Measurements from ENCODE around the gene VAC14.
"Not testable (repeated sequence)": the region's sequence is repeated elsewhere in the genome, so short reads cannot be mapped to it uniquely, and the experiment has no call there.

The VAC14 gene

DNA sequence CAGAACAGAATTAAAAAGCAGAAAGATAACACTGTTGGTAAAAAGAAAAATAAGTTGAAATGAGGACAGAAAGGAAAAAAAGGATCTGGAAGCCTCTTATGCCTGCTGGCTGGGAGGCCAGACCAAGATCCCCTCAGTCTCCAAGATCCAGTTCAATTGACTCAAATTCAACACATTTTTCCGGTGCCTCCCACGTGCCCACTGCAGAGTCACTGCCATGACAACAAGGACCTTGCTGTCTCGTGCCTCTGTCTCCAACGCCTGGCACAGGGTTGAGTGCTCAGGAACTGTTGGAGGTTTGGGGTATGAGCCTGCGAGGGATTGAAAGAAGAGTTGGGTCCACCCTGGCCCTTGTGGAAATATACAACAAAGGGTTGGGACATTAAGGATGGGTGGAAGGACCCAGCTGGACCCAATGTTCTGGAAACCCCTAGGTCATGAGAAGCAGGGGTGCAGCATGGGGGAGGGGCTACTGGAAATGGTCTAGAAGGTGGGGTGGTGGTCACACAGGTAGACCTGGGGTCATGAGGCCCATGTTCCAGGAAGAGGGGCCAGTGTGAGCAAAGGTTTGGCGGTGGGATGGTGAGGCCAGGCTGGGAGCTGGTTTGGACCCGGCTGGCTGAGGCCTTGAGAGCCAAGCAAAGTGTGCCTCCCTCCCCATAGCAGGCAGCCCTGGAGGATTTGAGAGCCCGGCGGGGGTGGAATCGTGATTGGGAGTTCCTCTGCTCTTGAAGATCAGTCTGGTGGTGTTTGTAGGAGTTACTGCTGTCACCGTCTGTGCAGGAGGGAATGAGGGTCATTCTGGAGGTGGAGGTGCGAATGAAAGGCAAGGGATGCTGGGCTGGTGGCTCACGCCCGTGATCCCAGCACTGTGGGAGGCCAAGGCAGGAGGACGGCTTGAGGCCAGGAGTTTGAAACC is 153.3 kb downstream of the VAC14 start:
- H3K36me3 ChIP-seq (ENCODE audit: insufficient read depth, low read length): no peaks in the 10 kb centered on the region
- no peaks in the 10 kb centered on the region for H3K27me3 ChIP-seq (ENCODE audit: insufficient read depth, low read length, poor library complexity, severe bottlenecking)
- H3K4me1 ChIP-seq (ENCODE audit: insufficient read depth, low read length, poor library complexity, severe bottlenecking): no peaks in the 10 kb centered on the region
- TF ChIP-seq EZH2phosphoT487 (IDR thresholded peaks at IDR 0.05; ENCODE audit: borderline replicate concordance): no peak
- TF ChIP-seq, protein P1, sequence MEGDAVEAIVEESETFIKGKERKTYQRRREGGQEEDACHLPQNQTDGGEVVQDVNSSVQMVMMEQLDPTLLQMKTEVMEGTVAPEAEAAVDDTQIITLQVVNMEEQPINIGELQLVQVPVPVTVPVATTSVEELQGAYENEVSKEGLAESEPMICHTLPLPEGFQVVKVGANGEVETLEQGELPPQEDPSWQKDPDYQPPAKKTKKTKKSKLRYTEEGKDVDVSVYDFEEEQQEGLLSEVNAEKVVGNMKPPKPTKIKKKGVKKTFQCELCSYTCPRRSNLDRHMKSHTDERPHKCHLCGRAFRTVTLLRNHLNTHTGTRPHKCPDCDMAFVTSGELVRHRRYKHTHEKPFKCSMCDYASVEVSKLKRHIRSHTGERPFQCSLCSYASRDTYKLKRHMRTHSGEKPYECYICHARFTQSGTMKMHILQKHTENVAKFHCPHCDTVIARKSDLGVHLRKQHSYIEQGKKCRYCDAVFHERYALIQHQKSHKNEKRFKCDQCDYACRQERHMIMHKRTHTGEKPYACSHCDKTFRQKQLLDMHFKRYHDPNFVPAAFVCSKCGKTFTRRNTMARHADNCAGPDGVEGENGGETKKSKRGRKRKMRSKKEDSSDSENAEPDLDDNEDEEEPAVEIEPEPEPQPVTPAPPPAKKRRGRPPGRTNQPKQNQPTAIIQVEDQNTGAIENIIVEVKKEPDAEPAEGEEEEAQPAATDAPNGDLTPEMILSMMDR (conservative IDR thresholded peaks at IDR 0.05; ENCODE audit: low read length): no peak
- H3K9ac ChIP-seq (ENCODE audit: low read depth, low read length, poor library complexity, severe bottlenecking): no peak overlapping the region
- no peak overlapping the region for H3K4me3 ChIP-seq (ENCODE audit: low read length, poor library complexity, severe bottlenecking)
- H3K9me2 ChIP-seq (replicated peaks; ENCODE audit: low read depth, low read length): no peaks in the 10 kb centered on the region
- no peak overlapping the region for H3K4me2 ChIP-seq (ENCODE audit: low read depth, low read length, poor library complexity, severe bottlenecking)
- H2AFZ ChIP-seq (ENCODE audit: low read length): no peak overlapping the region
- H4K20me1 ChIP-seq (ENCODE audit: insufficient read depth, low read length, poor library complexity, severe bottlenecking): no peaks in the 10 kb centered on the region
- H3F3A ChIP-seq (ENCODE audit: low read depth): no peaks in the 10 kb centered on the region
- no peaks in the 10 kb centered on the region for H3K79me2 ChIP-seq (ENCODE audit: insufficient read depth, low read length)
- H3K9me3 ChIP-seq (ENCODE audit: insufficient read depth, low read depth, low read length): no peaks in the 10 kb centered on the region

DNA sequence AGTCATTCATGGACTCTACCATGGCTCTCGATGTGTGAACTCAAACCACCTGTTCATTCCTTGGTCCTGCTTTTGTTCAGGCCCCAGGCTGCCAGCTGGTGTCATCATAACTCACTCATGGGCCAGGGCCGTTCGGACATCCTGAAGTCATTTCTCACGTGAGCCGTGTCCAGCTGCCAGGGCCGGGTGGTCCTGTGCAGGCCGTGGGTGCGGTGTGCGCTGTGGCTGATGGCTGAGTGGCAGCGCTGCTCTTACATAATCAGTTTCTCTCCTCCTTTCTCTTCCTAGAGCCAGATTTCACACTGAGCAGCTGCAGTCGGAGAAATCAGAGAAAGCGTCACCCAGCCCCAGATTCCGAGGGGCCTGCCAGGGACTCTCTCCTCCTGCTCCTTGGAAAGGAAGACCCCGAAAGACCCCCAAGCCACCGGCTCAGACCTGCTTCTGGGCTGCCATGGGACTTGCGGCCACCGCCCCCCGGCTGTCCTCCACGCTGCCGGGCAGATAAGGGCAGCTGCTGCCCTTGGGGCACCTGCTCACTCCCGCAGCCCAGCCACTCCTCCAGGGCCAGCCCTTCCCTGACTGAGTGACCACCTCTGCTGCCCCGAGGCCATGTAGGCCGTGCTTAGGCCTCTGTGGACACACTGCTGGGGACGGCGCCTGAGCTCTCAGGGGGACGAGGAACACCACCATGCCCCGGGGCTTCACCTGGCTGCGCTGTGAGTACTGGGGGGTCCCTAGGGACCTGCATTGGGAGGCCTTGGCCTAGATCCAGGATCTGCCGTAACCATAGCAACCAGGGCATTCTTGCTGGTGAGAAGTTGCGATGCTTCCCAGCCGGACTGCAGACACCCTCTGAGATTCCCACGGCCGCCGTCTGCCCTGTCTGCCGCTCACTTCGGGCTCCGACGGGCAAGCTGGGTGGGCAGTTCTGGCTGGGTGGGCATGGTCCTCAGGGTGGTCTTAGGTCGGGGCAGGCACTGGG is 154.4 kb downstream of the VAC14 start, which contains the start of gene IL34:
Gene IL34 (plus strand): TSS at position 300 of the 982 bp plus-strand sequence. CDS start 389 bp downstream, at position 689.
- H3K9ac ChIP-seq (ENCODE audit: low read depth, low read length, poor library complexity, severe bottlenecking): no peak within 1 kb of the TSS
- no peaks in the 10 kb centered on the region for H3K4me1 ChIP-seq (ENCODE audit: insufficient read depth, low read length, poor library complexity, severe bottlenecking)
- no peak within 1 kb of the TSS for H2AFZ ChIP-seq (ENCODE audit: low read length)
- no peak within 1 kb of the TSS for H3K4me3 ChIP-seq (ENCODE audit: low read length, poor library complexity, severe bottlenecking)
- TF ChIP-seq, protein P1 (conservative IDR thresholded peaks at IDR 0.05; ENCODE audit: low read length): no peak
- TF ChIP-seq EZH2phosphoT487 (IDR thresholded peaks at IDR 0.05; ENCODE audit: borderline replicate concordance): no peak
- H3K79me2 ChIP-seq (ENCODE audit: insufficient read depth, low read length): no peaks in the 10 kb centered on the region
- no peaks in the 10 kb centered on the region for H4K20me1 ChIP-seq (ENCODE audit: insufficient read depth, low read length, poor library complexity, severe bottlenecking)
- no peaks in the 10 kb centered on the region for H3K9me3 ChIP-seq (ENCODE audit: insufficient read depth, low read depth, low read length)
- no peaks in the 10 kb centered on the region for H3F3A ChIP-seq (ENCODE audit: low read depth)
- no peaks in the 10 kb centered on the region for H3K27me3 ChIP-seq (ENCODE audit: insufficient read depth, low read length, poor library complexity, severe bottlenecking)
- no peak within 1 kb of the TSS for H3K4me2 ChIP-seq (ENCODE audit: low read depth, low read length, poor library complexity, severe bottlenecking)
- H3K36me3 ChIP-seq (ENCODE audit: insufficient read depth, low read length): no peaks in the 10 kb centered on the region
- H3K9me2 ChIP-seq (replicated peaks; ENCODE audit: low read depth, low read length): no peaks in the 10 kb centered on the region

DNA sequence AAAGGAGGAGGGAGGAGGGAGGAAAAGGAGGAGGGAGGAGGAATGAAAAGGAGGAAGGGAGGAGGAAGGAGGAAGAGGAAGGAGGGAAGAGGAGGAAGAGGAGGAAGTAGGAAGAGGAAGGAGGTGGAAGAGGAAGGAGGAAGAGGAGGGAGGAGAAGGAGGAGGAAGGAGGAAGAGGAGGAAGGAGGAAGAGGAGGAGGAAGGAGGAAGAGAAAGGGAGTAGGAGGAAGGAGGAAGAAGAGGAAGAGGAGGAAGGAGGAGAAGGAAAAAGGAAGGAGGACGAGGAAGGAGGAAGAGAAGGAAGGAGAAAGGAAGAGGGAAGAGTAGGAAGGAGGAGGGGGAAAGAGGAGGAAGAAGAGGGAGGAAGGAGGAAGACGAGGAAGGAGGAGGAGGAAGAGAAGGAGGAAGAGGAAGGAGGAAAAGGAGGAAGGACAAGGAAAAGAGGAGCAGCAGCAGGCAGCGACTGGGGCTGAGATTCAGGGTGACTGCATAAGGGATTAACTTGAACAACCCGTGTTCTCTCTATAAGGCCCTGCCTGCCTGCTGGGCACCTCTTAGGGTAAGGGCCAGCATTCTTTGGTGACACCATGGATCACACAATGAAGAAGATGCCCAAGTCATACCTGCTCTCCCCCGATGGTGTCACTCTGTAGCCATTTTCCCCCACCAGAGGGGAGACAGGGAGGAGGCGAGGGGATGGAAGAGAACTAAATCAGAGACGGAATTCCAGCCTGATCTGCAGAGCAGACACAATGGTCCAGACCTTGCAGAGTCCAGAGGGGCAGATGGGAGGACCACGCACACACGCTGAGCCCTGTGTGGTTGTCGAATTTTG is 156.0 kb downstream of the VAC14 start:
- no peaks in the 10 kb centered on the region for H3K36me3 ChIP-seq (ENCODE audit: insufficient read depth, low read length)
- TF ChIP-seq, protein P1 (conservative IDR thresholded peaks at IDR 0.05; ENCODE audit: low read length): no peak; the same call in 1 of the 2 replicates
- TF ChIP-seq EZH2phosphoT487 (IDR thresholded peaks at IDR 0.05; ENCODE audit: borderline replicate concordance): no peak
- H3K27me3 ChIP-seq (ENCODE audit: insufficient read depth, low read length, poor library complexity, severe bottlenecking): no peaks in the 10 kb centered on the region
- H2AFZ ChIP-seq (ENCODE audit: low read length): no peak overlapping the region
- no peak overlapping the region for H3K4me2 ChIP-seq (ENCODE audit: low read depth, low read length, poor library complexity, severe bottlenecking)
- no peaks in the 10 kb centered on the region for H3K4me1 ChIP-seq (ENCODE audit: insufficient read depth, low read length, poor library complexity, severe bottlenecking)
- no peak overlapping the region for H3K9ac ChIP-seq (ENCODE audit: low read depth, low read length, poor library complexity, severe bottlenecking)
- H3K9me2 ChIP-seq (replicated peaks; ENCODE audit: low read depth, low read length): no peaks in the 10 kb centered on the region
- no peak overlapping the region for H3K4me3 ChIP-seq (ENCODE audit: low read length, poor library complexity, severe bottlenecking)
- H4K20me1 ChIP-seq (ENCODE audit: insufficient read depth, low read length, poor library complexity, severe bottlenecking): no peaks in the 10 kb centered on the region
- no peaks in the 10 kb centered on the region for H3F3A ChIP-seq (ENCODE audit: low read depth)
- H3K9me3 ChIP-seq (ENCODE audit: insufficient read depth, low read depth, low read length): no peaks in the 10 kb centered on the region
- H3K79me2 ChIP-seq (ENCODE audit: insufficient read depth, low read length): no peaks in the 10 kb centered on the region

DNA sequence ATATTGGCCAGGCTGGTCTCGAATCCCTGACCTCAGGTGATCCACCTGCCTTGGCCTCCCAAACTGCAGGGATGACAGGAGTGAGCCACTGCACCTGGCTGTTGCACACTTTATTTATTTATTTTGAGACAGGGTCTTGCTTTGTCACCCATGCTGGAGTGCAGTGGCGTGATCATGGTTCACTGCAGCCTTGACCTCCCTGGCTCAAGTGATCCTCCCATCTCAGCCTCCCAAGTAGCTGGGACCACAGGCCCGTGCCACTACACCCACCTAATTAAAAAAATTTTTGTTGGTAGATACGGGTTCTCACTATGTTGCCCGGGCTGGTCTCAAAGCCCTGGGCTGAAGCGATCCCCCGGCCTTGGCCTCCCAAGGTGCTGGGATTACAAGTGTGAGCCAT is 157.7 kb downstream of the VAC14 start:
- H3F3A ChIP-seq (ENCODE audit: low read depth); H3K4me2 ChIP-seq (ENCODE audit: low read depth, low read length, poor library complexity, severe bottlenecking); H3K79me2 ChIP-seq (ENCODE audit: insufficient read depth, low read length); H3K27me3 ChIP-seq (ENCODE audit: insufficient read depth, low read length, poor library complexity, severe bottlenecking); H3K9me2 ChIP-seq (replicated peaks; ENCODE audit: low read depth, low read length); H3K4me1 ChIP-seq (ENCODE audit: insufficient read depth, low read length, poor library complexity, severe bottlenecking); H3K36me3 ChIP-seq (ENCODE audit: insufficient read depth, low read length); H4K20me1 ChIP-seq (ENCODE audit: insufficient read depth, low read length, poor library complexity, severe bottlenecking); H3K4me3 ChIP-seq (ENCODE audit: low read length, poor library complexity, severe bottlenecking); H3K9ac ChIP-seq (ENCODE audit: low read depth, low read length, poor library complexity, severe bottlenecking); H2AFZ ChIP-seq (ENCODE audit: low read length); H3K9me3 ChIP-seq (ENCODE audit: insufficient read depth, low read depth, low read length): not testable (repeated sequence)
